Left ventricle myocardium inferior (tissue), 1 donor: Measurements from ENCODE around the gene C7orf33. TPM values are rescaled to one million over a fixed set of nuclear protein-coding genes. Genes with fewer than 3 reads are reported as not detected.

Source experiments
- DNase-seq: peaks from one replicate; pipeline ENCODE4 v3.0.0-alpha.2; 2020
- H3K27ac ChIP-seq: fragments of 200-600 bp; replicated peaks from 2 replicates; pipeline ENCODE4 v1.8.0; 2021
- H3K27me3 ChIP-seq: fragments of 200-600 bp; 2 replicates; pipeline ENCODE4 v1.8.0; 2021; ENCODE audit warnings: low read depth
- H3K36me3 ChIP-seq: fragments of 200-600 bp; 2 replicates; pipeline ENCODE4 v1.8.0; 2021
- H3K4me1 ChIP-seq: fragments of 200-600 bp; 2 replicates; pipeline ENCODE4 v1.8.0; 2021
- H3K4me3 ChIP-seq: fragments of 200-600 bp; 2 replicates; pipeline ENCODE4 v1.8.0; 2021; ENCODE audit warnings: mild to moderate bottlenecking, moderate library complexity
- H3K9me3 ChIP-seq: fragments of 200-600 bp; replicated peaks from 2 replicates; pipeline ENCODE4 v1.8.0; 2021
- intact Hi-C: fragments of 100-400 bp; cut with micrococcal nuclease; formaldehyde crosslinking; loops from one replicate; pipeline ENCODE4 v1.11.0; 2022
- total RNA-seq: library from RNA; stranded (reverse); fragmentation: NEBNext Ultra II Directional; extraction: Animal tissue kit (Norgen Biotek cat#: 25700); gene quantifications from one replicate; pipeline ENCODE4 v1.2.1, GENCODE V29; 2021
- TF ChIP-seq, protein P1 (sequence below): fragments of 200-600 bp; IDR thresholded peaks from 2 replicates; pipeline ENCODE4 v1.8.0; 2021; ENCODE audit warnings: antibody characterized with exemption, mild to moderate bottlenecking, borderline replicate concordance
- donor health status: DM: no; HTN: yes; CAD: no; lungs with severe emphysema.

C7orf33 gene
- total RNA-seq, 1 donor from 2014 or later = not detected

DNA sequence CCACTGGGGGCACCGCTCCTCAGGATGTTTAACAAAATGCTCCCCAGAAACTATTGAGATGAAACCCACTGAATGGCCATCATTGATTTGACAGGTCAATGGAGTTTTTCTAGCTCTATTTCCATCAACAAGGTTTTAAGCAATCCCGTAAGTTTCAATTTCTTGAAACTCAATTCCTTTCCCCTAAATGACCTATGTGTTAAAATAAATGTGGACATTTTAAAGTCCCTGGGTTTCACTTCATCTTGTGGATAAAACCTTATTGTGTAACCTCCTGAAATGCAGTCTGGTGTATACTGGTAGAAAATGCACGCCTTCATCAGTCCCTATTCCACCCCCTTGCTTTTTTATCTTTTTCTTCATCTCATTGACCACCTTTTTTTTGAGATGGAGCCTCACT is 8.9 kb upstream of the C7orf33 start:
- no peak overlapping the region for H3K4me3 ChIP-seq
- intact Hi-C loops = no loop called here
- H3K27me3 ChIP-seq = peaks cover 21% of the 10 kb centered on the region
- H3K4me1 ChIP-seq = no peaks in the 10 kb centered on the region
- TF ChIP-seq, protein P1, sequence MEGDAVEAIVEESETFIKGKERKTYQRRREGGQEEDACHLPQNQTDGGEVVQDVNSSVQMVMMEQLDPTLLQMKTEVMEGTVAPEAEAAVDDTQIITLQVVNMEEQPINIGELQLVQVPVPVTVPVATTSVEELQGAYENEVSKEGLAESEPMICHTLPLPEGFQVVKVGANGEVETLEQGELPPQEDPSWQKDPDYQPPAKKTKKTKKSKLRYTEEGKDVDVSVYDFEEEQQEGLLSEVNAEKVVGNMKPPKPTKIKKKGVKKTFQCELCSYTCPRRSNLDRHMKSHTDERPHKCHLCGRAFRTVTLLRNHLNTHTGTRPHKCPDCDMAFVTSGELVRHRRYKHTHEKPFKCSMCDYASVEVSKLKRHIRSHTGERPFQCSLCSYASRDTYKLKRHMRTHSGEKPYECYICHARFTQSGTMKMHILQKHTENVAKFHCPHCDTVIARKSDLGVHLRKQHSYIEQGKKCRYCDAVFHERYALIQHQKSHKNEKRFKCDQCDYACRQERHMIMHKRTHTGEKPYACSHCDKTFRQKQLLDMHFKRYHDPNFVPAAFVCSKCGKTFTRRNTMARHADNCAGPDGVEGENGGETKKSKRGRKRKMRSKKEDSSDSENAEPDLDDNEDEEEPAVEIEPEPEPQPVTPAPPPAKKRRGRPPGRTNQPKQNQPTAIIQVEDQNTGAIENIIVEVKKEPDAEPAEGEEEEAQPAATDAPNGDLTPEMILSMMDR = no peak
- H3K9me3 ChIP-seq = no peaks in the 10 kb centered on the region
- no peak for DNase-seq
- H3K27ac ChIP-seq = no peak overlapping the region
- no peaks in the 10 kb centered on the region for H3K36me3 ChIP-seq

- TF ChIP-seq, protein P1 = no peak
These were observed 6.3 kb upstream of the C7orf33 start for GRCh38 chr7:148584154-148584827.

DNA sequence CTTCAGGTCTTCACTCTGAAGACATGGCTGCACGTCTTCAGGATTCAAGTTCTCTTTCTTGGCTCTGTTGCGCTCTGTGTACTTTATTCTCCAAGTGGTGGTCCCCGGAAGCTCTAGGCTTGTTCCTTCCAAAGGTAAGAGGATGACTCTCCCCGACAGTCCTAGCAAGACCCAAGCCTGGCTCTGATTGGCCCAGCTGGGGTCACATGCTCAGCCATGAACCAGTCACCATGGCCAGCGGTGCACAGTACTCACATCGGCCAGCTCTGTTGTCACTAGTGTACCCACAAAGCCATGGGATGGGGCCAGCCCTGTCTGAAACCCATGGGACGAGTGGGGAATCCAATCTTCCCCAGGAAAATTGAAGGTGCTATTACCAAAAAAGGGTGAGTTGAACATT is 5.2 kb upstream of the C7orf33 start:
- TF ChIP-seq, protein P1 = no peak
- Histone ChIP-seq H3K4me3 (no peak overlapping the region), H3K27me3 (peaks cover 49% of the 10 kb centered on the region), H3K27ac (no peak overlapping the region), H3K4me1 (no peaks in the 10 kb centered on the region), H3K9me3 (no peaks in the 10 kb centered on the region), H3K36me3 (no peaks in the 10 kb centered on the region)
- intact Hi-C loops = no loop called here
- no peak for DNase-seq

More at GRCh38 chr7:148584154-148584827, 6.3 kb upstream of the C7orf33 start:
- no peak for DNase-seq
- intact Hi-C loops = no loop called here
- Histone ChIP-seq H3K4me1 (no peaks in the 10 kb centered on the region), H3K4me3 (no peak overlapping the region), H3K36me3 (no peaks in the 10 kb centered on the region), H3K9me3 (no peaks in the 10 kb centered on the region), H3K27ac (no peak overlapping the region), H3K27me3 (peaks cover 41% of the 10 kb centered on the region)

GRCh38 chr7:148587076-148587475 is 3.5 kb upstream of the C7orf33 start:
- no peak overlapping the region for H3K27ac ChIP-seq
- no peak for DNase-seq
- H3K4me1 ChIP-seq = no peaks in the 10 kb centered on the region
- intact Hi-C loops = no loop called here
- no peaks in the 10 kb centered on the region for H3K36me3 ChIP-seq
- H3K27me3 ChIP-seq = peaks cover 64% of the 10 kb centered on the region
- no peak overlapping the region for H3K4me3 ChIP-seq
- TF ChIP-seq, protein P1 = no peak
- no peaks in the 10 kb centered on the region for H3K9me3 ChIP-seq

DNA sequence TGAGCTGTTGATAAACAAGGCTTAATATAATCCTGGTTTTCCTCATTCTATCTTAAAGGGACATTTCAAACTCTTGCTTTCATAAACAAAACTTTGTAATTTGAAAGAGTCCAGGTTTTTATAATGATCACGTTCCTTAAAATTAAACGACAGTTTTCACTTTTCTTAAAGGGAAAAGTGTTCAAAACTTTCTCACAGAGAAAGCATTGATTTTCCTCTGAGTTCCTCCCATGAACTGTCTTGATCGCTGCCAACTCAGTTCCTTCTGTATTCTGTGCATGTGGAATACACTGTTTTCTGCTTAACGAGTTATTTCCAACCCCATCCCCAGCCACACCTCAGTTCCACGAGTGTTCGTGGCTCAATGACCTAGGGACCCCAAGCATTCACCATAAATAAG is 2.4 kb upstream of the C7orf33 start:
- Histone ChIP-seq H3K9me3 (no peaks in the 10 kb centered on the region), H3K4me1 (no peaks in the 10 kb centered on the region), H3K27ac (no peak overlapping the region), H3K27me3 (peaks cover 71% of the 10 kb centered on the region), H3K4me3 (no peak overlapping the region), H3K36me3 (no peaks in the 10 kb centered on the region)
- TF ChIP-seq, protein P1 = no peak
- intact Hi-C loops = no loop called here
- no peak for DNase-seq
